GM21825 (cell line): Measurements from ENCODE around the gene GDPGP1.
"Not testable (repeated sequence)": the region's sequence is repeated elsewhere in the genome, so short reads cannot be mapped to it uniquely, and the experiment has no call there.

Source experiments
- ATAC-seq: cut with Tn5 transposase; IDR thresholded peaks from one replicate; pipeline ENCODE4 v1.9.1; 2021; ENCODE audit warnings: mild to moderate bottlenecking, moderate library complexity; ENCODE audit not compliant: unreplicated experiment

Gene GDPGP1, protein sequence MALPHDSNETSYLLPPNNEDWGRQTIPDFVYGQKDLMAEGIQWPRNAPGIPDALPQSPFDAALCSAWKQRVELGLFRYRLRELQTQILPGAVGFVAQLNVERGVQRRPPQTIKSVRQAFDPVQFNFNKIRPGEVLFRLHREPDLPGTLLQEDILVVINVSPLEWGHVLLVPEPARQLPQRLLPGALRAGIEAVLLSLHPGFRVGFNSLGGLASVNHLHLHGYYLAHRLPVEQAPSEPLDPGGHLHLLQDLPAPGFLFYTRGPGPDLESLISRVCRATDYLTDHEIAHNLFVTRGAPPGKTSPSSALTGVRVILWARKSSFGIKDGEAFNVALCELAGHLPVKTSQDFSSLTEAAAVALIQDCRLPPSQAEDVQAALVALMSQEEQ

DNA sequence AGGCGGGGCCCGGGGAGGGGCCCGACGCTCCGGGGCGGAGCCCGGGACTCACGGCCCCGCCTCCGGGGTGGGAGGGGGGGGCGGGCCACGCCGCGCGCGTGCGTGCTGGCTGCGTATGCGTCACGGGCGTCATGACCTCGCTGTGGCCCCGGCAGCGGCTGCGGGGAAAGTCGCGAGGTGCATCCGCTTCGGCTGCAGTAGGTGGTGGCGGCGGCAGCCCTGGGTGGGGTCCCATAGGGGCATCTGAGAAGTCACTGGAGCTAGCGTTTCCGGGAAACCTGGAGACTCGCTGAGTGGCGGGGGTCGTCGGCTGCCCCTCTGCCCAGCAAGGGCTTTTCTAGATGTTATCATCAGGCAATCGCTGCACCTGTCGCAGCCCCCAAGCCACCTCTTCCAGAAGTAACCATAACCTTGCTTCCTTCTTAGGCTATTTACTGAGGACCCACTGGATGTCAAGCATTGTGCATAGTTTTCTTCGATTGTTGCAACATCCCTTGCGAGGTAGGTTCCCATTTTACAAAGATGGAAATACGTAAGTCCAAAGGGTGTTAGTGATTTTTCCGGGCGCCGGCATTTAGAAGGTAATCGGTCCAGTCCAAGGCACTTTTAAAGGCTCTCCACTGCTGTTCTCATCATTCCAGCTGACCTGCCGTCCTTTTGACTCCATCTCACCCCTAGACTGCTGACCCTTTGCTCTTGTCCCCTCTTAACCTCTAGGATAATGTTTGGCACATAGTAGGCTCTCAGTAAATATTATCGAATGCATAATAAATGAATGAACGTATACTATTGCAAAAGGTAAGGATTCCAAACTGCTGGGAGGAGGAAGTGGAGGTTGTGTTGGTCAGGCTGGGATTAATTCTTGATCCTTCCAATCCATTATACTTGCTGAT lies at the start of gene GDPGP1:
Gene GDPGP1 (plus strand): TSS at position 114 of the 893 bp plus-strand sequence. CDS start 6,700 bp downstream, outside the sequence.
- no peak for ATAC-seq

DNA sequence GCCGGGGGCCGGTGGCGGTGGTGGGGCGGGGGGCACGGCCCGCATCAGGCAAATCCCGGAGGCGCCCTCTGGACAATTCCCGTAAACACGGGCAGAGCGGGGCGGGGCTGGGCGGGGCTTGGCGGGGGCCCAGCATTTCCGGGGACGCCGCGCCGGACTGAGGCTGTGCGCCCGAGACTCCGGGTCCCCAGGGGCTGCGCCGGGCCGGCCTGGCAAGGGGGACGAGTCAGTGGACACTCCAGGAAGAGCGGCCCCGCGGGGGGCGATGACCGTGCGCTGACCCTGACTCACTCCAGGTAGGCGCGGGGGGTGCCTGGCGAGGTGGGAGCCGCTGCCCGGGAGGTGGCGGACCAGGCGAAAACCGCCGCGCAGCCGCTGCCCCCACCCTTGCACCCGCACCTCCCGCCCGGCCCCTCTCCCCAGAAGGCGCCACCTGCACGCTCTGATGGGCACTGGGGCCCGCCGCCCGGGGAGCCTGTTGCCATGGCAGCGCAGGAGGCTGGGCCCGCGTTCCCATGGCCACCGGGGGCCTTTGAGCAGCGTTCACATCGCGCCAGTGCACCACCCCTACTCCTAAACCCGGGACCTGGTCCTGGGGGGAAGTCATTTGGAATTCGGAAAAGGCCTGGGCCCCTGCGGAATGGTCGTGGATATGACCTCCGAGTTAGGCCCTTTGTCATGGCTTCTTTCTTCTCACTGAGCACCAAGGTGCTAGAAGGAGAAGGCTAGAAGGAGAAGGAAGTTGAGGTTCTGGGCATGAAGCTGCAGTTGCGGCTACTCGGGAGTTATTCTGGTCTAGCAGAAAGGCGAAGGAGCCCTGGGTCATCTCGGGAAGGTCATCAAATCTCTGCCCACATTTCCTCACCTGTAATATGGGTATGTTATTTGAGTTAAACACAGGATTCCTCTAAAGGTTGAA lies 49.0 kb upstream of the GDPGP1 start:
- peak; percentile 81 for ATAC-seq

DNA sequence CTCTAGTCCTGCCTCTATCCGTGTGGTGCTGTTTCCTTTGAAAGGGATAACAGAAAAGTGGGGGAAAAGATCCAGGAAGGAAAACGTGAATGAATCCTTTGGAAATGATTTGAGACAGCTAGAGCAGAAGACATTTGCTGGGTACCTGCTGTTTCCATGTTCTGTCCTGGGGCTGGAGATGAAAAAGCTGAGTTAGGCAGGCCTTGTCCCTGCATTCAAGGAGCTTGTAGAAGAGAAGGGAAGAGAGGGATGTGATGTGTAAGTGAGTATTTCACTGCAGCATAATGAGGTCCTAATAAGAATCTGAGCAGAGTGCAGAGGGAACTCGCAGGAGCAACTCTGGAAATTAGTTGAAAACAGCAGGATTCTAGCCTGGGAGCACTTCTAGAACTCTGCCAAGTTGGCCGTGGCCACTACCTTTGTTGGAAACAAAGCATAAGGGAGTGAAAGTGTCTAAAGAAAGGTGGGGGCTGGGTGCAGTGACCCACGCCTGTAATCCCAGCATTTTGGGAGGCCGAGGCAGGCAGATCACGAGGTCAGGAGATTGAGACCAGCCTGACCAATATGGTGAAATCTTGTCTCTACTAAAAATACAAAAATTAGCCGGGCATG lies 46.6 kb upstream of the GDPGP1 start:
- ATAC-seq = no peak

DNA sequence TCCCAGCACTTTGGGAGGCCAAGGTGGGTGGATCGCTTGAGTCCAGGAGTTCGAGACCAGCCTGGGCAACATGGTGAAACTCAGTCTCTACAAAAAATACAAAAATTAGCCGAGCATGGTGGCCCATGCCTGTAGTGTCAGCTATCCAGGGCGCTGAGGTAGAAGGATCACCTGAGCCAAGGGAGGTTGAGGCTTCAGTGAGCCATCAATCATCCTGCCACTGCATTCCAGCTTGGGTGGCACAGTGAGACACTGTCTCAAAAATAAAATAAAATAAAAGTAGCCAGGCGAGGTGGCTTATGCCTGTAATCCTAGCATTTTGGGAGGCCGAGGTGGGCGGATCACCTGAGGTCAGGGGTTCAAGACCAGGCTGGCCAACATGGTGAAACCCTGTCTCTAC lies 45.9 kb upstream of the GDPGP1 start:
- ATAC-seq = not testable (repeated sequence)

DNA sequence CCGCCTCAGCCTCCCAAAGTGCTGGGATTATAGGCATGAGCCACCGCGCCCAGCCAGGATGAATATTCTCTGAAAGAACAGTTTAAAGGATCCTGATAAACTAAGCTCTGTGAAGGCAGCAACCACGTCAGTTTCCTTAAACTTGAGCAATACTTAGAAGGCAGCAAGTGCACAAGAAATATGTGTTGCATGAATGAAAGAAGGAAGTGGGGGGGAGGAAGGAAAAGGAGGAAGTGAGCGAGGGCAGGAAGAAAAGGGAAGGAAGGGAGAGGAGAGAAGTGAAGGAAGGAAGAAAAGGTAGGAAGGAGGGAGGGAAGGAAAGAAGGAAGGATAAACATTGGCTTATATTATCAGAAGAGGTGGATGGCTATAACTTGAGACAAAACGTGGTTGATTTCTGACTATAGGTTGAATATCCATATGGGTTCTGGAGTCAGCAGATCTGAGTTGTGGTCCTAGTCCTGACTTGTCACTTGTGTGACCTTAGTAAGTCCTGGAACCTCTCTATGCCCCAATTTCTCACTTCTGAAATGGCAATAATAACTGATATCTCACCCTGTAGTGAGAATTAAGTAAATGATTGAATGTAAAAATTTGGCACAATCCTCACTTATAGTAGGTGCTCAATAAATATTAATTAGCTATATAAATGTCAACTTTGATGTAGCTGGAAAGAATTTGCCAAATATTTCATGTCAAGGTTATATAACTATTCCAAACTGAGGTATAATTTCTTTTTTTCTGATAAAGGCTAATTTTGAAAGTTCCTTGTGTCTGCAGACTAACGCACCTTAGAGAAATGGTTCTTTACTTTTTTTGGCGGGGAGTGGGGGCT lies 44.9 kb upstream of the GDPGP1 start:
- ATAC-seq = no peak

DNA sequence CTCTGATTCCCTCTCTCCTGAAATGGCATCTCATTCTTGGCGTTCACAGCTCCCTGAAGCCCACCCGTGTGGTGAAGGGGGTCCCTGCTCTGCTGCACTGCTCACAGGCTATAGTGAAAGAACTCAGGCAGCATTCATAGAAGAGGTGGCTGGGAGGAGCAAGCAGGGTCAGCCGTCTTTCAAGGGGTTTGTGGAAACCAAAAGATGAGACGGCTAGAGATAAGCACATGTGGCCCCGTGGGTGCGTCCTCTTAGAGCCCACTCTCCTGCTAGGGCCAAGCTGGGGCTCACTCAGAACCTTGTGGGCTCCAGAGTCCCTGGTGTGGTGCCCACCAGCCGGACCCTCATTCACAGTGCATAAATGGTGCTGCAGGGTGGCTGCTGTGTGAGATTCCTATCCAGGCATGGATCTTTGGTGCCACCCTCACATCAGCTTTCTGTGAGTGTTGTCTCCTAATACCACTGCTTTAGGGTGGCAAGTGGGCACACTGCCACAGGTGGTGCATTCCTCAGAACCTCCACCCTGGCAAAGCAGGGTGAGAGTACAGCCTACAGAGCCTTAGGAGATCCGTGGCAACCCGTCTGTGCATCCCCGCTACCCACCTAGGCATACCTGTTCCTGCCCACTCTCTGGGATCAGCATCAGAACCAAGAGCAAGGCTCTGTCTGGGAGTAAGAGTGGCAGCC lies 44.1 kb upstream of the GDPGP1 start:
- no peak for ATAC-seq

DNA sequence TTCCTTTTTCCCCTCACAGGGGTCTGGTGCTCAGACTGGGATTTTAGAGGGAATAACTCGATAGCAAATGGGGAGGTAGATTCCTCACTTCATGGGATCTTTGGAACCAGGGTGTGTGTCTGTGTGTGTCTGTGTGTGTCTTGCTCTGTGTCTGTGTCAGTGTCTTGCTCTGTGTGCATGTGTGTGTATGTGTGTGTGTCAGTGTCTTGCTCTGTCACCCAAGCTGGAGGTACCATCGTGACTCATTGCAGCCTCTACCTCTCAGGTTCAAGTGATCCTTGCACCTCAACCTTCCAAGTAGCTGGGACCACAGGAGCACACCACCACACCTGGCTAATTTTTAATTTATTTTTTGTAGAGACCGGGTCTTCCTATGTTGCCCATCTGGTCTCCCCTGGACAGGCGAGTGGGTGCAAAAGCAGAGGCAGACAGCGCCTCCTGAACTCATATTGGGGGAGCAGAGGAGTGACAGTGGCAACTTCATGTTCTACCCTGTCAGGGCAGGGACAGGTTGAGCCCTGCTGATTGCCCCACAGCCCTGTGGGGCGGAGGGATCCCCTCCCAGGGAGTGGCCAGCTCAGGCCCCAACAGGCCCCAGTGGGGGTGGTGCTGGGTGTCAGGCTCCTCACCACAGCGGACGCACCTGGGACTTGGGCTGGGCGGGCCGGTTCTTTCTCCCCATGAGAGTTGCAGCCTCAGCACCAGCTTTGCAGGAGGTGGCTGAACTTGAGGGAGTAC lies 43.2 kb upstream of the GDPGP1 start:
- ATAC-seq = no peak

DNA sequence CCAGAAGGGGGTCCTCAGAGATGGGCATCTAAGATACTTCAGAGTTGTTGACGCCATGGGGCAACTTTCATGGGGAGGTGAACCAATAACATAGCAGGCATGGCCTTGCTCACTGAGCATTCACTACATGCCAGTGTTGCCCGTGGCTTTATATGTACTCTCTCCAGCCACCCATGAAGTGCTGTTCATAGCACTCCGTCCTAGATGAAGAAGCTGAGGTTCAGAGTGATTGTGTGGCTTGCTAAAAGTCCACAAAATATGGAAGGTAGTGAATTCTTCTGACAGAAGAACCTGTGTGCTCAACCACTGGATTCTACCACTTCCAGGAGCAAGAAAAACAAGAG lies 42.7 kb upstream of the GDPGP1 start:
- no peak for ATAC-seq

DNA sequence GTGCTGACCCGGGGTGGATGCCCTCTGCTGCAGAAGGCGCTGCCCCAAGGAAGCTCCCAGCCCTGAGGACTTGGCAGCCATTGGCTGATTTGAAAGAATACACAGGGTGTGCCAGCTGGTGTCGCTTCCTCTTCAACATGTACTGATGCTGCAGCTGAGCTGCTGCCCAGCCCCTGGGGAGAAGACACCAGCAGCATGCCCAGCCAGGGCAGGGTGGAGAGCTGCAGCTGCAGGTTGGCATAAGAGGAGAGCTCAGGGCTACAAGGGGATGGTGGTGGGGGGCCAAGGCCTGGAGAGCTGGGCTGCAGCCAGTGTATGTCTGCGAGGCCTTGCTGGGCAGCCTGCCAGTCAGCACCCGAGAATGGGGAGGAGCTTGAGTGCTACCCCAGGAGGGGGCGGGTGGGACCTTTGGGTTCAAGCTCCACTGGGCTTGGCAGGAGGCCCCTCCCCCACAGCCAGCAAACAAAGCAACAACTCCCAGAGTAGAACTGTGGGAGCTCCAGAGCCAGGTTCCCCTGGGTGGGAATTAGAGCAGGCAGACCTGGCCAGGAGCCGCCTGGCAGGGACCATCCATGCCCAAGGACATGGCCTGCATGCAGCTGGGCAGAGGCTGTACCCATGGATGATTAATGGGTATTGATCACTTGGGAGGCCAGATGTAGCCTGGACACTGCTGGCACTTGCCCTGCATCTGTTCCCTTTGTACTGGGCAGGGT lies 42.1 kb upstream of the GDPGP1 start:
- ATAC-seq = peak; percentile 53

DNA sequence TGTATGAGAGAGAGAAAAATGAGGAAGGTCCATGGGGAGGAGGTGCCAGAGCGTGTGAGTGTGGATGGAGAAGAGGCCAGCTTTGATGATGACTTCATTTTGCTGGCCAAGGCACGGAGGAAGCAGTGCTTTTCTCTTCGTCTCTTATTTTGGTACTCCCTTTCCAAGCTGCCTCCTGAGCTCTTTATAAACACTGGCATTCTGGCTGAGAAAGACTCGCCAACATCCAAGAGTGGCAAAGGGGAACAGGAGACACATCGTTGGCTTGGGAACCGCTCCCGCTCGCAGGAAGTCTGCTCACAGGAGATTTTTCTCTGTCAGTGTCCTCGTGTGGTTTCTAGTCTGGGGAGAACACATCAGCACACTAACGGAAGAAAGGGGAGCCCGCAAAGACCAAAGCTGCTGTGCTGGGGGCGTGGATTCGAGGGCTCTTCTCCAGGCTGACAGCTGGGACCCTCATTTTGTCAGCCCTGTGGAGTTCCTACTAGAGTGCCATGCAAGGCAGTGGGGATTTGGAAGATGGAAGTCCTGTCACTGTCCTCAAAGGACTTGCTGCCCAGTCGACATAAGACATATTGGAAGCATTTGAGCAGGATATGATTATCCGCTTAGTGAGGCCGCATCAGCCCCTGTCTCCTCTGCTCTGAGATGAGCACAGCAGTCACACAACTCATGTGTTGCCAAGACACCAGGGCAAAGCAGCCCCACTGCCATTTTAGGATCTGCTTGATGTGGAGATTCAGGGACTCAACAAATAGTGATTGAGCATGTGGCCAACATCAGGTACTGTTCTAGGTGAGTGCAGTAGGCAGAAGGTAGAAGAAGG lies 40.8 kb upstream of the GDPGP1 start:
- ATAC-seq = no peak

DNA sequence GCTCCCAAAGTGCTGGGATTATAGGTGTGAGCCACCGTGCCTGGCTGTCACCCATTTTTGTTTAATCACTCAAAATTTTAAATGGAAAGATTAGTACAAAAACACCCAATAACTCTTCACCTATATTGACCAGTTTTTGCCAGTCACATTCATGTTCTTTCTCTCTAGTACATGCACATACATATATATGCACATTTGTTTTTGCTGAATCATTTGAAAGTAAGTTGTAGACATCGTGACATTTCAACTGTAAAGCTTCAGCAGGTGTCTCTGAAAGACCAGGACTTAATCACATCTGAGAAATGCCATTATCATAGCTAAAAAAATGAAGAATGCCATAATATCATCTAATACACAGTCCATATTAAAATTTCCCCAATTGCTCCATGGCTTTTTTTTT lies 39.4 kb upstream of the GDPGP1 start:
- no peak for ATAC-seq

DNA sequence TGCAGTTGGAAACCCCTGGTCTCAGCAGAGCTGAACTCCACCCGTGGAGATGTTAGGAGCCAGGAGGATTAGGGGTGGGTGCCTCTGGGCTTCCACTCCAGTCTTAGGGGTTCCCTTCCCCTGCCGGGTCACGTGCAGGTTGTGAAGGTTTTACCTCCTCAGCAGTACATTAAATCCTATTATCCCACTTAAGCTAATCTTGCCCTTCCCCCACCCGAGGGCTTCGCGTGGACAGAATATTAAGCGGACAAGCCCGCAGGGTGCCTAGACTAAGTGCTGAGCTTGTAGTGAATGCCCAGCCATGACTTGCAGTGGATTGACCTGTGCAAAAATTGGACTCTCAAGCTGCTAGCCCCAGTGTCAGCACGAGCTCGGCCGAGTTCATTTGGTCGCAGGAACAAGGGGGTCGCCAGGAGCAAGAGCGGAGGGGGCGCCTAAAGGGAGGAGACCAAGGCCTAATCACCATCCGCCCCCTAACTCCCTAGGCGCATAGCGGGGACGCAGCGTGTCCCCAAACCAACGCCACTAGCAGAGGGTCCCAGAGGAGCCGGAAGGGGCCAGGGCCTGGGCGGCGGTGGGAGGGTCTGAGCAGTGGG lies 33.4 kb upstream of the GDPGP1 start:
- ATAC-seq = no peak

DNA sequence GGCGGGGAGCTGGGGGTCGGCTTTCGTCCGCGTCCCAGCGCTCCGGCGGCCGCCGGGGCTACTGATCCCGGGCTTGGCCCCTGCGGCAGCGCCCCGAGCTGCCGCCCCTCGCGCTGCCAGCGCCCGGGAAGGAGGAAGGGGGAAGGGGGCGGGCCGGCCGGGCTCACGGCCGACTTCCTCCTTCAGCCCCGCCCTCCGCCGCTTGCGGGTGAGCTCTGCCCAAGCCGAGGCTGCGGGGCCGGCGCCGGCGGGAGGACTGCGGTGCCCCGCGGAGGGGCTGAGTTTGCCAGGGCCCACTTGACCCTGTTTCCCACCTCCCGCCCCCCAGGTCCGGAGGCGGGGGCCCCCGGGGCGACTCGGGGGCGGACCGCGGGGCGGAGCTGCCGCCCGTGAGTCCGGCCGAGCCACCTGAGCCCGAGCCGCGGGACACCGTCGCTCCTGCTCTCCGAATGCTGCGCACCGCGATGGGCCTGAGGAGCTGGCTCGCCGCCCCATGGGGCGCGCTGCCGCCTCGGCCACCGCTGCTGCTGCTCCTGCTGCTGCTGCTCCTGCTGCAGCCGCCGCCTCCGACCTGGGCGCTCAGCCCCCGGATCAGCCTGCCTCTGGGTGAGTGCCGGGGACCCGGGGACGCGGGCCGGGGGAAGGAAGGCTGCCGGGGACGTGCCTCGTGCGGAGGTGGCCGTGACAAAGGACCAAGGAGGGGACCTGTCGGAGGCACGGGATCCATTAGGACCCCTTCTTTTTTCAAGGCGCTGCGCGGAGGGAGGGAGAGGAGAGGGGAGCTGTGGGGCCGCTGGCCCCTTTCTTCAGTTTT lies 32.7 kb upstream of the GDPGP1 start, which contains the start of gene SEMA4B:
Gene SEMA4B (plus strand): TSS at position 201 of the 814 bp plus-strand sequence. CDS start 249 bp downstream, at position 450.
- ATAC-seq = peak; percentile 69

DNA sequence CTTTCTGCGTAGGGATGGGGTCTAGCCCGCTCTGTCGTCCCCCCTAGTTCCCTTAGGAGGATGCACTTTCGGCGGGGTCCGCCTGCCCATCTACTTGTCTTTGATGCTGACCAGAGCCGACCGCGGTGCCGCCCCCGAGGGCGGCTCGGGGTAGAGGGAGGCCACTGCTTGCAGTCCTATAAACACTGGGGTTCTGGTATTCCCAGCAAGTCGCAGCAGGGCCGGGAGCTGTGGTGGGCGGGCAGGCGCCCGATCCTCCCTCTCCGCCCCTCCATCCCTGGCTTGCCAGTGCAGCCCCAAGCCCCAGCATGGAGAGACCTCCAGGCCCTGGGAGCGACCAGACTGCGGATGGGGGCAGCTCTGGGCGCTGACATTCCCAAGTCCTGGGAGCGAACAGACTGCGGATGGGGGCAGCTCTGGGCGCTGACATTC lies 32.0 kb upstream of the GDPGP1 start:
- ATAC-seq = no peak

DNA sequence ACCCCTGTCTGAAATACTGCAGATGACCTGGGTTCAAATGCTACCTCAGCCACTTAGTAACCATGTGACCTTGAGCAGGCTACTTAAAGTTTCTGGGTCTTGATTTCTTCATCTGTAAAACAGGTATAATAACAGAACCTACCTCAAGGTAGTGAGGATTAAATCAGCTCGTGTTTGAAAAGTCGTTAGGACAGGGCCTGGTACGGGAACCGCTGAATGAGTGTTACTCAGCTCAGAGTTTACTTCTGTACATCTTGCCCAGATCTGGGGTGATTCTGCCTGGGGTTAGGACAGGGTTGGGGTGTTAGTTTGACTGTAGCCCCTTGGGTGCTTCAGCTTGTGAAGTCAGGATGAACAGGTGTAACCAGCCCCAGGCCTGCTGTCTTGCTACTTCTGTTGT lies 31.1 kb upstream of the GDPGP1 start:
- no peak for ATAC-seq

DNA sequence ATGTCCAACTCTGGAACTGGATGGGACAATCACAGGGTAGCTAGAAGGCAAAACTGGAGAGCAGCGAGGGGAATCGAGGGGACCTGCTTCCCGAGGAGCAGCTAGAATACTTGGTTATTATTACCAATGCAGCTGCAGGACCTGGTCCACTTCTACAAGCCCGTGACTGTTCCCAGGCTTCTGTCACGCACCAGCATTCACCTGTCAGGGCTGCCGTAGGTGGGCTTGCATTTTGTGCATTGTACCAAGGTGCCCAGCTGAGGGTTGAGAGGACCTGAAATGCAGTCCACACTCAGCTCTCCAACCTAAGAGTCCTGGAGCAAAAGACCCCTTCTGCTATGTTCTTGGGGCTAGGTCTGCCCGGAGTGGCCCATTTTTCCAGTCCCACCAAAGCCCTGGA lies 30.5 kb upstream of the GDPGP1 start:
- ATAC-seq = no peak
